Measurements from ENCODE around the gene SEC14L3. TPM values are rescaled to one million over a fixed set of nuclear protein-coding genes. Genes with fewer than 3 reads are reported as not detected.
A peak's percentile ranks its signal among the peaks of the same experiment; 100 is the strongest.

SEC14L3 gene
- total RNA-seq, 1 donor from 2014 or later = not detected

DNA sequence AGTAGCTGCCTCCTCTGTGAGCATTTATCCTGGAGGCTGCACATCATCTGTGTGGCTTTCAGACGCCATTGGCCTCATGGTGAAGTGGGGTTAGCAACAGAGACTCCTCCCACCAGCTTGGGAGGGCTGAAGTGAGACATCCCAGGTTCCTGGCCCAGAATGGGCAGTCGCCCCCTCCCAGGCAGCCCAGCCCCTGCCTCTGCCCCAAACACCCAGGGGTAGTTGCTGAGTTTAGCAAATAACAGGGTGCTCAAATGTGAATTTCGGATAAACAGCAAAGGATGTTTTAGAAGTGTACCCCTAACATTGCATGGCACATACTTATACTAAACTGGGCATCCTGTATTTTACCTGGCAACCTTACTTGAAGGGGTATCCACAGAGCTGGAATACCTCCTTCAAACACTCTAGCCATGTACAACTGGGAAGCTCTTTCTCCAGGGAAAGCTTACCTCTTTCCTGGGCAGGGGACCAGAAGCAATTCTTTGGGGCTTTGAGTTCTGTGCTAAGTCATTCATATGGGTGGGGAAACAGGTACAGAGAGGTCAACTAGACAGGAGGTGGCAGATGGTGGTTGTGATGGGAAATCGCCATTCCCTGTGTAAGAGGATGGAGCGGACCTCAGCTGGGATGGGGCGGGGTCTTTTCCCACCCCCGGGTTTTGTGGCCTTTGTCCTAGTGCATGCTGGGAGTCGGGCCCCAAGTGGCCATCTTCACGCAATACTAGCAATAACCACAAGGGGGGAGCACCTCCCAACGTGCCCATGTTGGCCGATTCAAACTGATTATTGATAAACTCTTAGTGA is 27.0 kb downstream of the SEC14L3 start:
- peak; percentile 47 for ATAC-seq

GRCh38 chr22:30441088-30441487 is 30.7 kb downstream of the SEC14L3 start:
- ATAC-seq = no peak

- ATAC-seq = peak; percentile 78
These were observed 32.0 kb downstream of the SEC14L3 start for GRCh38 chr22:30439836-30440235.

DNA sequence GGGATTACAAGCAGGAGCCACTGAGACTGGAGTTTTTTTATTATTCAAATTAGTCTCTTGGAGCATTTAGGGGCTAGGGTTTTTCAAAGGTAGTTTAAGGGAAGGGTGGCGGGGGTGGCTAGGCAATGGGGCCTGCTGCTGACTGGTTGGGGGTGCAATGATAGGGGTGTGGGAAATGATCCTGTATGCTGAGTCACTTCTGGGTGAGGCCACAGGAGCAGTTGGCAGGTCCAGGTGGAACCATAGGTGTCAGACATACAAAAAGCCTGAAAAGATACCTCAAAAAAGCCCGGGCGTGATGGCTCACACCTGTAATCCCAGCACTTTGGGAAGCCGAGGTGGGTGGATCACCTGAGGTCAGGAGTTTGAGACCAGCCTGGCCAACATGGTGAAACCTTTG is 32.6 kb downstream of the SEC14L3 start:
- peak; percentile 77 for ATAC-seq

DNA sequence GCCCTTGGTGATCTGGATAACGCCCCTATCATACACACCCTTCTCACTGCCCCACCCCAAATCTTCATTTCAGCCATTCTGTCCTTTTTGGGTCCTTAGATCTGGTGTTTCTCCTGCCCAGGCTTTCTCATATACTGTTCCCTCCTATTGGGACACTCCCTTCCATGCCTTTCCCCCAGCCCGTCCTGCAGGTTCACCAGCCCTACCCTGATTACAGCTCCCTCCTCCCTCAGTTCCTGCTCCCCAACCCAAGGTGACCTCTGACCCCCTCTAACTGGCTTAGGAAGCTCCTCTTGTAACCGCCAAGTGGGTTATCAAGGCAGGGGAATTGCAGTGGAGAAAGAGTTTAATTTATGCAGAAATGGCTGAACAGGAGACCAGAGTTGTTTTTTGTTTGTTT is 33.3 kb downstream of the SEC14L3 start:
- peak; percentile 79 for ATAC-seq

- no peak for ATAC-seq
These were observed 35.6 kb downstream of the SEC14L3 start for GRCh38 chr22:30436196-30436595.

DNA sequence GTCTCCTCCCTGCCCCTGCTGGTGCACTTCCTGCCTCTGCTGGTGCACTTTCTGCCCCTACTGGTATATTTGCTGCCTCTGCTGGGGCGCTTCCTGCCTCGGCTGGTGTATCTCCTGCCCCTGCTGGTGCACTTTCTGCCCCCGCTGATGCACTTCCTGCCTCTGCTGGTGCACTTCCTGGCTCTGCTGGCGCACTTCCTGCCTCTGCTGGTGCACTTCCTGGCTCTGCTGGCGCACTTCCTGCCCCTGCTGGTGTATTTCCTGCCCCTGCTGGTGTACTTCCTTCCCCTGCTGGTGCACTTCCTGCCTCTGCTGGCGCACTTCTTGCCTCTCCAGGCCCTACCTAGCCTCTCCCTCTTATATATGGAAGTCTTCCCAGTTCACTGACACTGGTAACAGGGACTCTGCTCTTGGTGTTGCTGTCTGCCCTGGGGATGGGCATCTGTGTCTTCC is 36.1 kb downstream of the SEC14L3 start:
- no peak for ATAC-seq

DNA sequence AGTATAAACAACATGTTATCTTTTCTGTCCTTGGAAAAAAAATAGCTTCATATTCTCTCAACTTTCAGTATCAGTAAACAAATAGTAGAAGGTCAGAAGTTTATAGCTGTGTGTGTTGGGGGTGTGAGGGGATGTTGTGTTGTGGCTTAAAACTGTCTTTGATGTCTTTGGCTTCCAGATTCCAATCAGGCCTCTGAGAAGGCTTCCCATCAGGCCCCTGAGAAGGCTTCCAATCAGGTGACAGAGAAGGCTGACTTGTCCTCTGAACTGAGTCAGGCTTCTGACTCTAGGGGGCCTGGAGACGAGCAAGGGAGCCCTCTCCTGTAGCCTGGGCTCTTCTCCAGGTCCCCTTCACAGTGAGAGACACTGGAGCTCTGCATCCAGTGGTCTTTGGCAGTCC is 37.0 kb downstream of the SEC14L3 start:
- ATAC-seq = no peak

DNA sequence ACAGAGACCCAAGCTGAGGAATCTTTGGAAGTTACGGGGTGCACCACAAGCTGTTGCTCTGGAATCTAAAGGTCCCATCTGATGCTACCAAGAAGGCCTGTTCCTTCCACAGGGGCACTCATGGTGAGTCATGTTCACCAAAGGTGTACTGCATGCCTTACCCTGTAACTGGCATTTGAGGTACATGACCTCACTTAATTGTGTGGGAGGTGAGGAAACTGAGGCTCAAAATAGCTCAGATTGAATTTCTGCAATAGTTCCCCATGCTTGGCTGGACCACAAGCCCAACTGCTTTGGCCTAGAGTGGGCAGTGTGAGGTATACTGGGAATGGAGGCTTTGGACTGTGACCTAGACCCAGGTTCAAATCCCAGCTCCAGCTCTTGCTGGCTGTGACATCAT is 38.0 kb downstream of the SEC14L3 start:
- no peak for ATAC-seq

GRCh38 chr22:30433227-30433626 is 38.6 kb downstream of the SEC14L3 start:
- no peak for ATAC-seq

GRCh38 chr22:30432520-30432919 is 39.3 kb downstream of the SEC14L3 start:
- no peak for ATAC-seq

GRCh38 chr22:30432096-30432495 is 39.7 kb downstream of the SEC14L3 start:
- no peak for ATAC-seq

DNA sequence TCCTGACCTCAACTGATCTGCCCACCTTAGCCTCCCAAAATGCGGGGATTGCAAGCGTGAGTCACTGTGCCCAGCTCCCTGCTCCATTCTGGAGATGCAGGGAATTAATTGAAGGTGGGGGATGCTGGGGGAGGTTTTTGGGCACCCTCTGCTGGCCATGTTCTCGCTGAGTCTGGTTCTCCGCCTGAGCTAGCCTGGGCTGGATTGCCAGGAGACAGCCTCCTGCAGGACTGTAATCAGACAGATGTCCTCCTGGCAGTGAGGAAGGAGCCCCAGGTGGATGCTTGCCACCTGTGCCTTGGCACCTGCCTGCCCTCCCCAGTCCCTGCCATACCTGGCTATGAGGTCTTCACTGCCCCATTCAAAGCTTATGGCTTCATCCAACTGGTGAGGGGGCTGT is 40.9 kb downstream of the SEC14L3 start:
- no peak for ATAC-seq

GRCh38 chr22:30429887-30430286 is 41.9 kb downstream of the SEC14L3 start:
- ATAC-seq = no peak

DNA sequence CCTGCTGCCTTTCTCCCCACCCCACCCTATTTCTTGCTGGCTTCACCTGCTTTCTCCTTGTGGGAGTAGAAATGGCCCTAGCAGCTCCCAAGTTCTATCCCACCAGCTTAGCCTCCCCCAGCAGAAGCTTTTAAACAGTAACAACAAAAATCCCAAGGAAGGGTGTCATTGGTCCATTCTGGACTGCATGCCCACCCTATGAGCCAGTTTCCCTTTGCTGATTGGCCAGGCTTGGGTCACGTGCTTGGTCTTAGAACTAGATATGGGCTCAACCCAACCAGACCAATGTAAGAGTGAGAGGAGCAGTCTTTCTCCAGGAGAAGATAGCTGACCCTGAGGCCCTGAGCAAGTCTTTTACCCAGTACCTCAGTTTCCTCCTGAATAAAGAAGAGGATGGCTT is 43.9 kb downstream of the SEC14L3 start:
- ATAC-seq = no peak

GRCh38 chr22:30426388-30427353 is 45.1 kb downstream of the SEC14L3 start:
- ATAC-seq = peak; percentile 40

- ATAC-seq = no peak
These were observed 46.0 kb downstream of the SEC14L3 start, which contains the start of gene MTFP1 for GRCh38 chr22:30425616-30426387. Gene MTFP1 (plus strand): TSS chr22:30425768. CDS start chr22:30425880, 112 bp downstream.

DNA sequence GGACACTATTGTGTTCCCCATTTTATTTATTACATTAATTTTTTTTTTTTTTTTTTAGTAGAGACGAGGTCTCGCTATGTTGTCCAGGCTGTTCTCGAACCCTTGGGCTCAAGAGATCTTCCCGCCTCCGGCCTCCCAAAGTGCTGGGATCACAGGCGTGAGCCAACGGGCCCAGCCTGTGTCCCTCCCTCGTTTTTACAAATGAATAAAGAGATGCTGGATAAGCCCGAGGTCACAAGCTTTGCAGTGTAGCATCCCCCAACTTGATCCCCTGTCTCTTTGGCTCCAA is 46.5 kb downstream of the SEC14L3 start:
- no peak for ATAC-seq

DNA sequence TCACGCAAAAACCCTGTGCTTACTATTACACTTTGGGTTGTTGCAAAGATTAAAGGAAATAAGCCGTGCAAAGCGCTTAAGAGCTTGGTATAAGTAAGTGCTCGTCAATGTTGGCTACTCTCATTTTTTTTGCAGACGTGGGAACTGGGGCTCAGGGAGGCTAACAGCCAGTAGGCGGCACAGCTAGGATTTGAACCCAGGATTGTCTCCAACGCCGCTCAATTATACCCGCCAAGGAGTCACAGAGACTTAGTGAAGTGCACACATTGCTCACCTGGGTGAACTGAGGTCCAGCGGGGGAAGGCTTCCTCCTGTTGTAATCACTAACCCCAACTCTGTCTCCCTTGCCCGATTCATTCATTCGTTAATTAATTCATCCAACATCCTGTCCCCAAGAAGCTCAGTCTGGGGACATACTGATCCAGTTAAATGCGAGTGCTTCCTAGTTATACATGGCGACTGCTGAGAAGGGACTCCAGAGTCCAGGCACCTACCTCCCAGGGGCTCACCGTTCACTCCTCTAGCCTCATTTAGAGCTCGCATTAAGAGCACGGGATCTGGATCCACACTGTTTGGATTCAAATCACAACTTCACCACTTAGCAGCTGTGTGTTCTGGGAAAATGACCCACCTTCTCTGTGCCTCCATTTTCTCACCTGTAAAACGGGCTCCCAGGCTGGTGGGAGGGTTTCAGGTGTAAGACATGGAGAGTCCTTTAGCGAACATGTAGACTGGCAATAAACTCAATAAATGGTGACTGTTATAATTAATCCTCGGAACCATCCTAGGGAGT is 47.1 kb downstream of the SEC14L3 start:
- no peak for ATAC-seq

GRCh38 chr22:30423959-30424533 is 47.8 kb downstream of the SEC14L3 start:
- ATAC-seq = peak; percentile 89

- peak; percentile 19 for ATAC-seq
These were observed 48.4 kb downstream of the SEC14L3 start for GRCh38 chr22:30423301-30423958.
